ENCODE measurements around the gene TIMM21. TPM values are rescaled to one million over a fixed set of nuclear protein-coding genes. Genes with fewer than 3 reads are reported as not detected.
A peak's percentile ranks its signal among the peaks of the same experiment; 100 is the strongest.

Gene TIMM21
- total RNA-seq, 6 experiments from 2014 or later, result 17.4 to 38.4 (median 20.6) TPM

DNA sequence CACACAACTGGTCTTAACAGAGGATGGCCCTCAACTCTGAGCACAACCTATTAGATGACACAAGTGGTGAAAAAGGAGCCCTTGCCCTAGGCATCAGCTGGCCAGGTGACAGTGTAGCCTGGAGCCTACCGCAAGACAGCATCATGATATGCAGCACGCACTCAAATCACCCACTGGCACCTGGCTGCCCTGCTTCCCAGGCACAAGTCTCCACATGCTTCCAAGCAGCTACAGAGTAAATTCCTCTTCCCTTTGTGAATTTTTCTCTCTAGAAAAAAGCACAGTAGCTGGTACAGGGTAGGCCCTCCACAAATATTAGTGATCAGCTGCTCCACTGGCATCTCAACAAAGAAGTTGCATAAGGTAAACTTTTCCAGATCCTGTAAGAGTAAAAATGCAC is 6.7 kb upstream of the TIMM21 start:
- 100% methylated on average over 1 of the region's 2 CpGs for WGBS (ENCODE audit: insufficient coverage, low coverage, low lambda C conversion rate, missing lambda C conversion rate)

DNA sequence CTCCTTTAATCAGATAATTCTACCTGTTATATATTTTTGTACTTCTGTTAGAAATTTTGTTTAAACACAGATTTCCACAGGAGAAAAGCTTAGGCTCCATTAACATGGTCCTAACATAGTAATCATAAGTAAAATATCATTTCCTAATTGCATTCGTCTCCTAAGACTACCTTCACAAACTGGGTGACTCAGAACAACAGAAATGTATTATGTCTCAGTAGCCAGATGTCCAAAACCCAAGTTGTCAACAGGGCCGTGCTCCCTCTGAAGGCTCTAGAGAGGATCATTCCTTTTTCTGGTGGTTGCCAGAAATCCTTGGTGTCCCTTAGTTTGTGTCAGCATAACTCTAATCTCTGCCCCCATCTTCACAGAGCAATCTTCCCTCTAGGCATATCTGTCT is 6.1 kb upstream of the TIMM21 start:
- no peaks in the 10 kb centered on the region for H3K9me3 ChIP-seq
- no peak for DNase-seq
- H3K27ac ChIP-seq, result no peak overlapping the region
- WGBS (ENCODE audit: insufficient coverage, low coverage, low lambda C conversion rate, missing lambda C conversion rate), result 63% methylated on average over 2 of the region's 2 CpGs
- no peaks in the 10 kb centered on the region for H3K27me3 ChIP-seq
- TF ChIP-seq, protein P1, sequence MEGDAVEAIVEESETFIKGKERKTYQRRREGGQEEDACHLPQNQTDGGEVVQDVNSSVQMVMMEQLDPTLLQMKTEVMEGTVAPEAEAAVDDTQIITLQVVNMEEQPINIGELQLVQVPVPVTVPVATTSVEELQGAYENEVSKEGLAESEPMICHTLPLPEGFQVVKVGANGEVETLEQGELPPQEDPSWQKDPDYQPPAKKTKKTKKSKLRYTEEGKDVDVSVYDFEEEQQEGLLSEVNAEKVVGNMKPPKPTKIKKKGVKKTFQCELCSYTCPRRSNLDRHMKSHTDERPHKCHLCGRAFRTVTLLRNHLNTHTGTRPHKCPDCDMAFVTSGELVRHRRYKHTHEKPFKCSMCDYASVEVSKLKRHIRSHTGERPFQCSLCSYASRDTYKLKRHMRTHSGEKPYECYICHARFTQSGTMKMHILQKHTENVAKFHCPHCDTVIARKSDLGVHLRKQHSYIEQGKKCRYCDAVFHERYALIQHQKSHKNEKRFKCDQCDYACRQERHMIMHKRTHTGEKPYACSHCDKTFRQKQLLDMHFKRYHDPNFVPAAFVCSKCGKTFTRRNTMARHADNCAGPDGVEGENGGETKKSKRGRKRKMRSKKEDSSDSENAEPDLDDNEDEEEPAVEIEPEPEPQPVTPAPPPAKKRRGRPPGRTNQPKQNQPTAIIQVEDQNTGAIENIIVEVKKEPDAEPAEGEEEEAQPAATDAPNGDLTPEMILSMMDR (IDR thresholded peaks at IDR 0.05), result no peak
- TF ChIP-seq POLR2A (IDR thresholded peaks at IDR 0.05), result no peak
- intact Hi-C loops (cut with DNase I), result no loop called here
- H3K4me3 ChIP-seq, result no peak overlapping the region
- ATAC-seq, result no peak
- H3K4me1 ChIP-seq, result no peaks in the 10 kb centered on the region
- no peaks in the 10 kb centered on the region for H3K36me3 ChIP-seq

More for the DNA sequence above, 6.7 kb upstream of the TIMM21 start:
- Histone ChIP-seq H3K4me1 (no peaks in the 10 kb centered on the region), H3K27ac (no peak overlapping the region), H3K4me3 (no peak overlapping the region), H3K36me3 (no peaks in the 10 kb centered on the region), H3K27me3 (no peaks in the 10 kb centered on the region), H3K9me3 (no peaks in the 10 kb centered on the region)
- TF ChIP-seq, protein P1 (IDR thresholded peaks at IDR 0.05), result no peak
- TF ChIP-seq POLR2A (IDR thresholded peaks at IDR 0.05), result no peak
- ATAC-seq (no peak), DNase-seq (no peak)
- intact Hi-C loops (cut with DNase I), result no loop called here

DNA sequence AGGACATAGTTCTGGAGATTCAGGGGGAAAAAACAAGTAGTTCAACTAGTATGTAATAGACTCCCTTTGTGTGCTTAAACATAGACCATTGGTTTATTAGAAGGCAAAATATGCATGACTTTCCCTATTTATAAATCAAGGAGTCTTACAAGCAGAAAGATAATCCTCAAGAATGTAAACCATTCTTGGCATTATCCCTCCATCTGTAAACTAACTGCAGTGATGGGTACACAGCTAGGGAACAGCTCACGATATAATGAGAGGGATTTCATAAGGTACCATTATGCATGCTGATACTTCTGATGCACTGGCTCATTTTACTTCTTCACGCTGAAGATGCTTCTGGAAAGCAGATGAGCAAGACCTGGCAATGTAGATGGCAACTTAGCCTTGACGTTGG is 1.6 kb upstream of the TIMM21 start:
- WGBS (ENCODE audit: insufficient coverage, low coverage, low lambda C conversion rate, missing lambda C conversion rate), result 41% methylated on average over 3 of the region's 3 CpGs
- TF ChIP-seq, protein P1 (IDR thresholded peaks at IDR 0.05), result no peak
- no peak for TF ChIP-seq POLR2A (IDR thresholded peaks at IDR 0.05)
- H3K27ac ChIP-seq, result no peak overlapping the region
- intact Hi-C loops (cut with DNase I), result no loop called here
- H3K9me3 ChIP-seq, result no peaks in the 10 kb centered on the region
- peaks cover 0 to 14% (median 7%) of the 10 kb centered on the region in 4 donors for H3K4me1 ChIP-seq
- ATAC-seq, result no peak
- H3K27me3 ChIP-seq, result no peaks in the 10 kb centered on the region
- no peak overlapping the region for H3K4me3 ChIP-seq
- H3K36me3 ChIP-seq, result no peaks in the 10 kb centered on the region
- DNase-seq, result no peak

DNA sequence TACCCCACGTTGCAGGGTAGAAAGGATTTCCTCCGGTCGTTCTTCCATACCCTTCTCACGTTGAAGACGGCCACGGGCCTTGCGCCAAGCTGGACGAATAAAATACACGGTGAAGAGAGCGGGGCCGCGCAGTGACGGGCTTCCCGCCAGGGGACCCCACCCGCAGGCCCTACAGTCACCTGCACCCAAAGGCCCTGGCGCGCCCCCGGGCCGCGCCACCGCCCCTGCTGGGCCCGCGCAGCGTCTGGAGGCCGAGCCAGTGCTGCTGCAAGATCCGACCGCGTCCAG is 888 bp upstream of the TIMM21 start:
- H3K27ac ChIP-seq, result peak overlapping the region; percentile 86 to 98 (median 98)
- H3K36me3 ChIP-seq, result no peaks in the 10 kb centered on the region
- no peaks in the 10 kb centered on the region for H3K9me3 ChIP-seq
- peaks cover 0 to 14% (median 7%) of the 10 kb centered on the region in 4 donors for H3K4me1 ChIP-seq
- TF ChIP-seq, protein P1 (IDR thresholded peaks at IDR 0.05), result no peak
- no peak for TF ChIP-seq POLR2A (IDR thresholded peaks at IDR 0.05)
- intact Hi-C loops (cut with DNase I), result no loop called here
- peak overlapping the region; percentile 66 to 87 (median 70) for H3K4me3 ChIP-seq
- H3K27me3 ChIP-seq, result no peaks in the 10 kb centered on the region
- WGBS (ENCODE audit: insufficient coverage, low coverage, low lambda C conversion rate, missing lambda C conversion rate), result no CpG with 5 or more reads among the region's 28 CpGs
- ATAC-seq (no peak), DNase-seq (no peak)

DNA sequence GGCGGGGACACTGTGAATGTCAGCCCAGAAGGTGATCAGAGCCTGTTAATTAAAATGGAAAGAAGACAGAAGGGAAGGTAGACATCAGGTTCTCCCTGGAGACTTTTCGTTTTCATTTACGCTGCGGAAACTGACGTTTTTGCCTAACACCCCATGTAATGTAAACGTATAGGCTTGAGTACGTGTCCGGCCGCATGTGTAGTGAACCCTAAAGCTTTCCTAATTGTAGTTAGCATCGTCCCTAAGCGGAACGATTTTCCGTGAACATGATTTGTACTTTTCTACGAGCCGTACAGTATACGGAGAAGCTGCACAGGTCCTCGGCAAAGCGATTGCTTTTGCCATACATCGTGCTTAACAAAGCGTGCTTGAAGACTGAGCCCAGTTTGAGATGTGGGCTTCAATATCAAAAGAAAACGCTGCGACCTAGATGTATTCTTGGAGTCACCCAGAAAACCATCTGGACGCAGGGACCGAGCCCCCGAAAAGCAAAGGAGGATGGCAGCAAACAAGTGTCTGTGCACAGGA is 284 bp downstream of the TIMM21 start:
- intact Hi-C loops (cut with DNase I), result no loop called here
- no peak for ATAC-seq

More for the DNA sequence above, 284 bp downstream of the TIMM21 start:
- WGBS (ENCODE audit: insufficient coverage, low coverage, low lambda C conversion rate, missing lambda C conversion rate), result under 1% methylated on average over 23 of the region's 25 CpGs
- peaks cover 0 to 14% (median 7%) of the 10 kb centered on the region in 4 donors for H3K4me1 ChIP-seq
- peak overlapping the region; percentile 66 to 87 (median 70) for H3K4me3 ChIP-seq
- peak overlapping the region; percentile 53 to 98 (median 86) for H3K27ac ChIP-seq
- H3K27me3 ChIP-seq, result no peaks in the 10 kb centered on the region
- no peak for DNase-seq
- no peaks in the 10 kb centered on the region for H3K36me3 ChIP-seq
- no peak for TF ChIP-seq POLR2A (IDR thresholded peaks at IDR 0.05)
- TF ChIP-seq, protein P1 (IDR thresholded peaks at IDR 0.05), result peak in 1 of 4 donors; percentile 12
- no peaks in the 10 kb centered on the region for H3K9me3 ChIP-seq

All from right lobe of liver (tissue), 6 donors.